OCI-LY3 (cell line): ENCODE data around the gene TMEM63A.

ENCODE experiments used
- CTCF ChIP-seq: fragments of 200-600, 300-600 bp; sonication (generic); IDR thresholded peaks from 2 replicates; pipeline ENCODE4 v1.5.1; 2014; ENCODE audit warnings: antibody characterized with exemption, low read length, low read depth
- EZH2phosphoT487 ChIP-seq: fragments of 200-600 bp; shearing (Covaris generic); IDR thresholded peaks from 2 replicates; pipeline ENCODE4 v1.6.1; 2018; ENCODE audit warnings: antibody characterized with exemption, mixed run types, low read depth

GRCh38 chr1:225896937-225897549 lies 14.9 kb upstream of the TMEM63A start:
- TF ChIP-seq CTCF (no peak; the same call in 1 of the 2 replicates), EZH2phosphoT487 (no peak)
